Stomach (tissue), 4 donors: Measurements from ENCODE around the gene SMPD1.

Experiments used
- CTCF ChIP-seq, 7 experiments: fragments of 450-650 bp in 4 of 7; fragments of 200-600 bp in 3 of 7; sonication (generic) in 3 of 7; IDR thresholded peaks; one replicate each; pipeline ENCODE4 v1.5.1; 2016 to 2019; ENCODE audit warnings: antibody characterized with exemption in 7 of 7, control low read depth in 2 of 7, mild to moderate bottlenecking in 1 of 7
- POLR2A ChIP-seq, 4 donors: fragments of 450-650 bp; IDR thresholded peaks; one replicate each; pipeline ENCODE4 v1.6.1; 2016; ENCODE audit warnings: antibody characterized with exemption in 4 of 4, control low read depth in 2 of 4, mild to moderate bottlenecking in 1 of 4, moderate library complexity in 1 of 4
- POLR2AphosphoS5 ChIP-seq, 3 donors: sonication (generic); formaldehyde crosslinking; IDR thresholded peaks; one replicate each; pipeline ENCODE4 v1.6.1; 2016; ENCODE audit warnings: antibody characterized with exemption in 3 of 3

- no peak for TF ChIP-seq POLR2A (IDR thresholded peaks at IDR 0.05)
- TF ChIP-seq CTCF (IDR thresholded peaks at IDR 0.05): no peak
- no peak for TF ChIP-seq POLR2AphosphoS5 (IDR thresholded peaks at IDR 0.05)
These were observed 47.7 kb downstream of the SMPD1 start for GRCh38 chr11:6437993-6438392.
